DMS 273 treated with DMSO at 0.1 percent for 48 hours (cell line): ENCODE data around the gene NPEPL1.
"Not testable (repeated sequence)": the region's sequence is repeated elsewhere in the genome, so short reads cannot be mapped to it uniquely, and the experiment has no call there.

Source experiments
- DNase-seq: peaks from one replicate; lab custom pipeline; 2025; lab: John Stamatoyannopoulos, UW

Gene NPEPL1

DNA sequence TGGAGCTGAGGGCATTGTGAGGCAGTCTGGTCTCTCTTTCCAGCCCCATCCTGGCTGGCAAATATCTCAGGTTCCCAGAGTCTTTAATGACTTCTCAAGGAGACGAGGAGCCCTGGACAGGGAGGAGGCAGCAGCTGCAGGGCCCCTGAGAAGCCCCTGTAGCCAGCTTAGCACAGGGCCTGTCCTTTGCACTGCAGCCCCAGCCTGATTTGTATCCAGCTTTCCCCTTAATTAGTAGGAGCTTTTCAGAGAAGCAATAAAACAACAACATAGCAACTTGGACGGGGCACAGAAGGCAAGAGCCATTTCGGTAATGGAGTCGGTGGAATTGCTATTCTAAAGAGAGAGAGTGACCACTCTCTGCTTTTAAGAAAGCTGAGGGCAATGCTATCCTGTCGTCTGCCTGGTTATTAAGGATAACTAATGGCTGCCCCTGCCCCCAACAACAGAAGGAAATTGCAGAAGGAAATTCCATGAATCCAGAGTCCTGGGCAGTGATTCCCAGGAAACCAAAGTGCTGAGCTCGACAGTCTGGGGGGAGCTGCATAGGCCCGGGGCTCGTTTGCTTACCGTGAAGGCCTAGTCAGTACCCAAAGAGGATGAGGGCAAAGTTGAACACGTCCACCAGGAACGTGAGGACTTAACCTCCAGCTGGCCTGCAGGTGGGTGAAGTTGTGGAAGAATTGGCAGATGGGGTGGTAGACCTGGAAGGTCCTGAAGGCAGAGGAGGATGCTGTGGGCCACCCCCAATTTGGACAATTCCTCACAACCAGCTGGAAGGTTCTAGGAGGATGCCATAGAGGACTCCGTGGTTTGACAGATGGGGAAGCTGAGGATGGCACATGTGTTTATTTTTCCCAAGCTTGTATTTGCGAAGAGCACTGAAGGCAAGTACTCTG lies 50.3 kb downstream of the NPEPL1 start:
- no peak for DNase-seq

DNA sequence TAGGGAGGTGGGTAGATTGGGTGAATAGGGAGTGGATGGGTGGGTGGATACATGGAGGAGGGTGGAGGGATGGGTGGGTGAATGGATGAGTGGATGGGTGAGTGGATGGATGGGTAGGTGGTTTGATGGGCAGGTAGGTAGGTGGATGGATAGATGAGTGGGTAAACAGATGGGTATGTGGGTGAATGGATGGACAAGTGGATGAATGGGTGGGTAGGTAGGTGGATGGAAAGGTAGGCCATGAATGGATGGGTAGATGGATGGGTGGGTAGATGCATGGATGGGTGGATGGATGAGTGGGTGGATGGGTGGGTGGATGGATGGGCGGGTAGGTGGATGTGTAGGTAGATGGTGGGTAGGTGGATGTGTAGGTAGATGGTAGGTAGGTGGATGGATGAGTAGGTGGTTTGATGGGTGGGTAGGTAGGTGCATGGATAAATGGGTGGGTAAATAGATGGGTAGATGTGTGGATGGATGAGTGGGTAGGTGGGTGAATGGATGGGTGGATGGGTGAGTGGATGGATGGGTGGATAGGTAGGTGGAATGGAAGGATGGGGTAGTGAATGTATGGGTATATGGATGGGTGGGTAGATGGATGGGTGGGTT lies 51.4 kb downstream of the NPEPL1 start:
- no peak for DNase-seq

DNA sequence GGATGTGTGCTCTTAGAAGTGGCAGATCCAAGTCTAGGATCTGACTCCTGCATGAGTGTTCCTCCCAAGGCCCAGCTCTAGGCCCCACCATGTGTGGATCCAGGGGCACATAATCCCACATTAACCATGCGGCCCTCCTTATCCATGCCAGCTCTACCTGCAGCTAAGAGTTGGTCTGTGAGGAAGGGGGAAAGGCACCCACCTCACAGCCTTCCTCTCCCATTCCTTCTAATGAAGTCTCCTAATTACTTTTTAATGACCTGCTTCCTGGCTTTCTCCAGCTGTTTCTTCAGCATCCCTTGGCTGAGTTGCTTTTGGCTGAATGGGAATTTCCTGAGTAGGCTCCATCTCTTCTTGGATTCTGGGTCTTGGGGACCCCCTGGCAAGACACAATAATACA lies 52.2 kb downstream of the NPEPL1 start:
- no peak for DNase-seq

DNA sequence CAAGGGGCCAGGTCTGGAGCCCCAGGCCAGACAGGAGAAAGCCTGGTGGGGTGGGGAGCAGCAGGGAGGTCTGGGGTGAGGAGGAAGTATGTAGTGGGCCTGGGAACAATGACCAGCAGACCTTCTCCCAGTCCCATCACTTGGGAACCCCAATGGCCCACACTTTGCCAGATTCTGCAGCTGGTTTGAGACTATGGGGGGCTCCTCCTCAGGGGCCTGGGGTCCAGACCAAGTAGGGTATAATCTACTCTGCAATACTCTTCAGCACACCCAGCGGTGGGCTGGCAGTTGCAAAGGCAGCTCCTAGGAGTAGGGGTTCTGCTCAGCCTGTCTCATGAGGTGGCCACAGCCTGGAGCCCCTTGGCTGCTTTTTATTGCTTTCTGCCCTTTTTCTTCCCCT lies 52.8 kb downstream of the NPEPL1 start:
- no peak for DNase-seq

DNA sequence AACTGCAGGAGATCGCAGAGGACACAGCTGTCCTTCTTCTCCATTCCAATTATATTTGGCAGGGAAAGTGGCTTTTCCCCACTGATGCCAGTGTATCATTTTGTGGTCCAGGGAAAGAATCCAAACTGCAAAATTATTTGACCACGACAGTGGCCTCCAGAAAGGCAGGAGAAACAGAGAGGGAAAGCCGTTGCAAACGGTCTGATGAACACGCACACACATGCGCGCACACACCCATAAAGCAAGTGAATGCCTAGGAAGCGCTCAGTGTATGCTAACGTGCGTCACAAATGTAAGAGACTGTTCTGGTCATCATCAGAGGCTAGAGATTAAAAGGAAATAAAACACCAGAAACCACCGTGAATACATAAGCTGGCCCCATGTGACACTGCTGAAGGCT lies 54.0 kb downstream of the NPEPL1 start:
- DNase-seq = no peak

DNA sequence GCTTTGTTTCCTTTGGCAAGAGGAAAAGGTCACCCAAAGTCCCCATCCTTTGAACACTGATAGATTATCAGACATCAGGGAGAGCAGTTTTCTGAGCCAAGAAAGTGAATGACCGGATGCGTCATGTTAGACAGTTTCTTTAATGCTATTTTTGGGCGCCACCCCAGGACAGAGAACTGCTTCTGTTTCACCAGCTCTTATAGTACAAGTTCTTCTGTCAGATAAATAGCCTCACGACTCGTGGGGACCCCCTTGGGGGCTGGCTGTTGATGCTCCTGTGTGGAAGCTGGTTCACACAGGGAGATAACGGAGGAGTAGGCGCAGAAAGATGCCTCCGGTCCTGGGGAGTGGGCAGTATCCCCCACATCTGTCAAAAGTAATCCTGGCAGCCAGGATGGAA lies 54.6 kb downstream of the NPEPL1 start:
- DNase-seq = no peak

DNA sequence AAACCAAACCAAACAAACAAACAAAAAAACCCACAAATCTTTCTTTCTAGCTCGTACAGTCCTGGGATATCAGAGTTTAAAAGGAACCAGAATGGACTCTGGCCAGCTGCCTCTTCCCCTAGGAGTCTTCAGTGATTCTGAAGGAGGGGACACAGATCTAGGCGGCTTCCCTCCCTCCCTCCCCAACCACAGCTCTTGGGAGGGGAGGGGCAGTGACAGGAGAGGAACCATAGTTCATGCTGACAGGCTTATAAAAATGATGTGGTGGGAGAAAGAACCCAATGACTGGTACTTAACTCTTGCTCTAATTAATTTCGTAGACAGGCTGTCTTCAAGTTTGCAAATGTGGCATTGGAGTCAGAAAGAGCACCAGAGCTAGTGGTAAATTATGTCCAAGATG lies 56.0 kb downstream of the NPEPL1 start:
- DNase-seq = no peak

DNA sequence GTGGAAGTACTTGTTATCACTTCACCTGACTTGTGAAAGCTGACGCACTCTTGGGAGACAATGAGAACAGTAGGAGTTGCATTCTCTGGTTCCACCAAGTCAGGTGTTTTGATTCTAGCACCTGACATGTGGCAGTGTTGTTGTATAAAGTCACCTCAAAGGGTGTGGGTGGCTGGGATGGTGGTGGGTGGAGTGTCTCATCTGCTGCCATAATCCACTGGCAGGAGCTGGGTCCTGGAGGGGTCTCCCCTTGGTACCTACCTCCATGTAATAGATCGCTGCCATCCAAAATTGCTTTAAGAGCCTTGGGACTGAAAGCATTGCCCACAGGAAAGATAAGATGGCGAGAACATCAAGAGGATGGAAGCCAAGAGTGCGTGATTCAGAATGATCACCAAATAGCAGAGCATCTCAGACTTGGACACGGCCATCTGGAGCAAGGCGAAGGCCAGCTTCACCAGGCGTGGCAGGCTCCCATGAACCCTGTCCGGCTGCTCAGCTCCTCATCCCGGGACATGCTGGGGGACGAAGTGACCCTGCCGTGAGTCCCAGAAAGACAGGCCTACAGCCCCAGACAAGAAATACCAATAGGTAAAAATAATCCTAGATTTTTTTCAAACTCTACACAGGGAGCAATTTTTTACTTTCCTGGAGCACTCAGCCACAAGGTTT lies 56.6 kb downstream of the NPEPL1 start:
- DNase-seq = no peak

DNA sequence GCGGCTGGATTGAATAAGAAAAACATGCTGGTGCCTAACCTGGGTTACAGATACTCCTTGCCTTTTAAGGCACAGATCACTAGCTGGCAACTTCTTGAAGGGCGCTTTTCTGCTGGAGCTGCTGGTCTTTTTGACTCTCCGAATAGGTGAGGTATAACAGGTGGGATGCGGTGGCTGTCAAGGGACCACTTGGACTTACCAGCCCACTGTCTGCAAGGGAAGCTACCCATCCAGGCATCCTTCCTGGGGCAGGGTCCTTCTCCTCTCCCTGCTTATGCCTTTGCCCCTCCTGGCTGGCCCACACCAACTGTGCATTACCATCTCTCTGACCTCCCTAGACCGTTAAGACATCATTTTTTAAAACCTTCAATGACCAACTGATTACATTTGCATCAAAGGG lies 57.4 kb downstream of the NPEPL1 start:
- no peak for DNase-seq

DNA sequence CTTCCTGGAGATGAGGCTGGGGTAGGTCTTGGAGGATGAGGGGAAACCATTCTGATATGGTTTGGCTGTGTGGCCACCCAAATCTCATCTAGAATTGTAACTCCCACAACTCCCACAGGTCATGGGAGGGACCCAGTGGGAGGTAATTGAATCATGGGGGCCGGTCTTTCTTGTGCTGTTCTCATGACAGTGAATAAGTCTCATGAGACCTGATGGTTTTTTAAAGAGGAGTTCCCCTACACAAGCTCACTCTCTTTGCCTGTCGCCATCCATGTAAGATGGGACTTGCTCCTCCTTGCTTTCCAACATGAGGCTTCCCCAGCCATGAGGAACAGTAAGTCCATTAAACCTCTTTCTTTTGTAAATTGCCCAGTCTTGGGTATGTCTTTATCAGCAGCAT lies 58.1 kb downstream of the NPEPL1 start:
- DNase-seq = not testable (repeated sequence)

DNA sequence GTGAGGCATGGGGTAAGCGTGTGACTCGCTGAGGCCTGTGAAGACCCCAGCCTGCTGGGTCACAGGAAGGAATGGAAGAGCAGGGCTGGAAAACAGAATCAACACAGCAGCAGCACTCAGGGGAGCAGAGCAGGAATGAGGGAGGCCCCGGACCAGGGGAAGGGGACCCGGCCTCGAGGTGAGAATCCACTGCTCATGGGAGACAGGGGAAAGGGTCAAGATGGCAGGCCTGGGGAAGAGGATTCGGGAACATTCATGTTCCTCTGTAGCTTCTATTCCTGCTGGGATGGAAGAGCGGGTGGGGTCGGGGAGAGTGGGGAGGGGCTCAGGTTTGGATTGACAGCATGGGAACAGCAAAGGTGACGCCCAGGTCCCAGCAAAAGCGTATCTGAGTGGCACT lies 59.4 kb downstream of the NPEPL1 start:
- DNase-seq = no peak

DNA sequence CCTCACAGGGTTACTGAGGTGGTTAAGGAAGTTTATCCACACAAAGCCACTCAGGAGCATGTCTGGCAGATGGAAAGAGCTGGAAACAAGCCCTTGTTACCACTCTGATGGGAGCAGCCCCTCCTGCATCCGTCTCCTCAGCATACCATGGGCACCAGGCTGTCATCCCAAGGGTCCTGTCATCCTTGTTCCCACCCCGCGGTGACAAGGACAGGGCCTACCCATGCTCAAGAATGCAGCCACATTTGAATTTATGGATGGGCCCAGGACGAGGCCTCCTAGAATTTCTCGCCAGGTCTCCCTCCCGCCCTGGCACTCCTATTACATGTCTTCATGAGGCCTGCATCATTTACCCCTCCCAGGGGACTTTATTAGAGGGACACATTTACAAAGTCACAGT lies 60.0 kb downstream of the NPEPL1 start:
- no peak for DNase-seq

DNA sequence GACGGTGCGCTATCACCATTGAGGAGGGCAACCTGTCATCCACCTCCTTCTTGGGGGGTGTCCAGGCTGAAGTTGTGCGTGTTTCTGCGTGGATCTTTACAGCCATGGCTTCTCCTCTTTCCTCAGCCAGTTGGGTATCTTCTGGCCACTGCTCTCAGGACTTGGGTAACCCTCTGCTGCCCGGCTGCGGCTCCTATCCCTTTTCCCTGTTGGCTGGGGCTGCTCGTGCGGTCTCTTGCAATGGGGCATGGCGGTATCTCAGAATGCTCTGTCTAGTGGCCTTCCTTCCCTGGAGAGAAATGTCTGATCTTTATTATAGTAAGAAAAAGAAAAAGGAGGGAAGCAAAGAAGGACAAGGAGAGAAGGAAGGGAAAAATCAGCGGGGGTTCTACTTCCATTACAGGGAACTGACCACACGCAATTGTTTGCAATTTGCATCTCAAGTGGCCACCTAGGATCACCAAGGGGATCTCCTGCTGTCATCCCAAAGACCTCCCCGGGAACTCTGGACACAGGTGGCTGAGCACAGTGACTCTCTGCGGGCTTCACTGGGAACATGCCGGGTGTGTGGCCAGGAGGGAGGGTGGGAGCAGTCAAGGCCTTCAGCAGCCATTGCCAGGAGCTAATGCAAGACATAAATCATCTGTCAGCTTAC lies 60.8 kb downstream of the NPEPL1 start:
- DNase-seq = no peak

DNA sequence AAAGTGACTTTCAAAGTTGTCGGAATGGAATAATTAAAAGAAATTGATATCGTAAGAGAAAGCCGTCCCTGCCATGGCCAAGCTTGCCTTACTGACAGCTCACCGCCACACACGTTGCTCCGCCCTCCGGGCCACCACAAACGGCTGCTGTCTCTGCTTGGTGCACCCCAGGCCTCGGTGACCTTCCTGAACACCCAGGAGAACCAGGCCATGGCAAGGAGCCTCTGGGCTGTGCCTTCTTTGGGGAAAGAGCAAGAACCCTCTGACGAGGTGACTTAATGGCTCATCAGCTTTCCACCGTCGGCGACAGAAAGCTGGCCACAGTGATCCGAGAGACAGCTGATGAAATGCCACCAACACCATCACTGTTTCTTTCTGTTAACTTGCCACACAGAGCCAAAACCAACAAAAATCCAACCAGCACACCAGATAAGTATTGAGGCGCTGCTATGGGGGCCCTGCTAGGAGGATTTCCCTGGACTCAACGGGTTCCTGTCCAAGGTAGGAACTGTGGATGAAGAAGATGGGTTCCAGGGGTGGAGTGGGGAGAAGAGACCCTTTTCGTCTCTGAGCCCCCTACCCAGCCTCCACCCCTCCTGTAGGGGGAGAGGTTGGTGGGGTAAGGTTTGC lies 61.4 kb downstream of the NPEPL1 start:
- no peak for DNase-seq

DNA sequence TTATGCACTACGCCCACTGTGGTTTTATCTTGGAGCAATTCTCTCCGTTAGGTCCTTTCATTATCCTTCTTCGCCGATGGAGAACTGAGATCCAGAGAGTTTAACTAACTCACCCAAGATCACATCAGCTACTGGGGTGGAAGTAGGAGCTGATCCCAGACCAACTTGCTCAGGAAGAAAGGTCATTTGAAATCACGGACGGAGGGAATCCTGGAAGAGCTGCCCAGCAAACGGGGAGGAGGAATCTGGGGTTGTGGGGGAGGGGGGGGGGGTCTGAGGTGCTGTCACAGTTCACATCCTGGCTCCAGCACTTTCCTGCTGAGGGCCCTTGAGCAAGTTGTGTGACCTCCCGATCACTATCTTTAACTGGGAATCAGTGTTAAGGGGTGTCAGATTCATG lies 62.0 kb downstream of the NPEPL1 start:
- DNase-seq = no peak

DNA sequence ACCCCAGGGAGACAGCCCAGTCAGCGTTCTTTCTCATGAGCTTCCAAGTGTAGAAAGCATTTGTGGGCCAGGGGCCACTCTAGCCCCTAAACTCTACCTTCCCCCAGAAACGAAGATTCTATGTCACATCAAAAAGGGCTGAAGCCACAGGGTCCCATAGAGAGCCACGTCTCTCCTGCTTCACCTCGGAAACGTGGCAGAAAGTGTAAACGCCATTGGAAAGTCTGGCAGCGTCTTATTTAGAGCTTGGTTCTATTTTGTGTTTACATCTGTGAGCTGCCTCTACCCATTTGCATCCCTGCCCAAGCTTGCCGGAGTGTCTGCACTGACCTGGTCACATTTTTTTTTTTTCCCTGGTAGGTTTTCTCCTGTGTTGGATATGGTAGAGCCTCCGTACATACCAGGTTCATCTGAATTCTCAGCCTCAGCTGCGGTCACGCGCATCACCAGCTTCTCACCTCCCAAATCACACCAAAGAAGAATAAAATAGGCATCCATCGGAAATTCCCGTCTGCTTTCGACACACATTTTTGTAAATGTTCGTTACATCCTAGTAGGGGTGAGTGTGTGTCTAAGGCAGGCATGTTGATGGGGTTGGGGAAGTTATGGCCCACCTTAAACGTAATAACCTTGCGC lies 62.6 kb downstream of the NPEPL1 start:
- no peak for DNase-seq

DNA sequence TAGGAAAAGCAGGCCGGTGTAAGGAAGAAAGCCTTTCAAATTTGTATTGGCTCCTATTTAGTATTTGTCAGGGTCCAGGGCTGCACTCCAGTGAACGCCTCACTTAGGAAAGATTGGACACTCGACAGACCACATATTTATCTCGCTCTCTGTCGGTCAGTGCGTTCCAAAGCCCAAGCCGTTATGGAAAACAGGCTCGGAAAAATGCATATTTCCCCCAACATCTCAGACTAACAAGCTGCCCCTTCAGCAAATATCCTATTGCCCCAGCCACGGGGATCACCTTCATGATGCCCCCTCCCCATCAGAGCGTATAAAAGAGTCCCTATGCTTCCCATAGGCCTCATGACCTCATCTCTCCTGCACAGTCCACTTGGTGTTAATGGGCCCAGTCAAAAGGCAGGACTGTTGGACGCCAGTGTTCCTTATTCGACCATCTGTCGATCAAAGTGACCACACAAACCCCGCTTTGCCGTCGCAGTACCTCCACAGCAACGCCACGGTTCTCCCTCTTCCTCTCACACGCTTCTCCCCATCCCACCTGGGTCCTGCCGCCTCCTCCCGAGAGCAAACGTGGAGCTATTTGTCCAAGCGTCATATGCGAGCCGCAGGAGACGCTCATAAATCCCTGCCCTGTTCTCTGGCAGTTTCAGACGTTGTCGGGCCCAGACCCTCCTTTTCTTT lies 63.3 kb downstream of the NPEPL1 start:
- no peak for DNase-seq

DNA sequence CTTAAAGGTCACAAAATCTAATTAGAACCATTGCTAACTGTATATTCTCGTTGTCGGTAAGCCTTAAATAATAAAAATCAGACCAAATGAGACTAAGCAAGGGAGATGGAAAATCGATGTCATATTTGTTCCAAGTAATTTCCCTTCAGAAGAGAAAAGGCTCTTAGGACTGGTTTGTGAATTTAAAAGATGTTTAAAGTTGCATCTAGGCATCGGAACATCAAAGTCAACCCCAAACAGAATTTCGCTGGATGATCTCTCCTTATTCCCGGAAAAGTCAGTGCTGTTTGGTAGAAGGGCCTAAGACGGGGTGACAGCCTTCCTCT lies 63.8 kb downstream of the NPEPL1 start:
- DNase-seq = no peak

DNA sequence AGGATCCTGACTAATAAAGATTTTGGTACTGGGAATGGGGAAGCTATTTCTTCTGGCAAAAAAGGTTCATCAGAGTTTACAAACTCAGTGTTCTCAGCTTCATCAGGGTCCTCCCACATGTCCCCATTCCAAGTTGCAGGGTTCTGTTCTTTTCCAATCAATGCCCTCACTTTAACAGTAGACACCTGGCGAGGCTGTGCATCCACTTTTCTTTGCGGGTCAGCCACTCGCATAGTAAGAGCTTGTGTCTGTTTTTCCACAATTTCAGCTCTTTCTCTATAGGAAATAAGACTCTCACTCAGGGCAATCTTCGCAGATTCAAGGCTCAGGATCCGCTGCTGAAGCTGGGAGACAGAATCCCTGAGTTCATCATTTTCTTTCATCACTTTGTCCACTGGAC lies 65.0 kb downstream of the NPEPL1 start:
- not testable (repeated sequence) for DNase-seq

DNA sequence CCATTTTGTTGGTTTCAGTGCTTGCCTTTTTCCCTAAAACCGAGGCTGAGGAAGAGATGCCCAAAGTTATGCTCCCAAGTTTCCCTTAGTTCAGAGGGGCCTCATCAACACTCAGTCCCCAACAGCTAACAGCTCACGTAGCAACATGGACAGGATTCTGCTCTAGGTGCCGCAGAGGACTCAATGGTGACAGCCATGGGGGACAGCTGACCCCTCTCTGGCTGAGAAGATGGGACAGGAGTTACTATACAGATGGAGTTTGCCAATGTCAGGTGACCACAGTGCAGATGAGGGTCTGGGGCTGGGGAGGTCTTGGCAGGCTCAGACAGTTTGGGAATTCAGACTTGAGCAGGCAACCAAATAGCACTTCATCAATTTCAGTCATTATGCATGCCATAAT lies 67.3 kb downstream of the NPEPL1 start:
- no peak for DNase-seq

DNA sequence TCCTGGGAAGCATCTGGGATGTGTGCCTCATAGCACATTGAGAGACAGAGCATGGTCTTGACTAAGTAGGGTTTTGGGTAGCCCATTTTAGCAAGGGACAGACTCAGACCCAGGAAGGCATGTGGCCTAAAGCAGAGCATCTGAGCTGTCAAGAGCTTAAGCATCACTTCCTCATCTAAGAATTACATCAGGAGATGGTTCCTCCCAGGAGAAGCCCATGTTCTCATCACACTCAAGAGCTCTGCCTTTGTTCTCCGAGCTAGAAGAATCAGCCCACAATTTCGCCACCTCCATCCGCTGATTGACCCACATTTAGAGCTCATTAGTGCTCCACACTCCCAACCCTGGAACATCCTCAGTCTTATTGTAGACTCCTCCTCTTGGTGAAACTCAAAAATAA lies 68.3 kb downstream of the NPEPL1 start:
- no peak for DNase-seq
